Urinary bladder (tissue), 4 donors: ENCODE measurements around the gene AKAP1. TPM values are rescaled to one million over a fixed set of nuclear protein-coding genes. Genes with fewer than 3 reads are reported as not detected.

Source experiments
- DNase-seq: peaks from one replicate; pipeline ENCODE4 v3.0.0-alpha.2; 2015; ENCODE audit errors: extremely low spot score
- H3K27ac ChIP-seq: one replicate; pipeline ENCODE4 v1.5.1; 2013; ENCODE audit warnings: low read depth, mild to moderate bottlenecking, moderate library complexity
- H3K36me3 ChIP-seq: one replicate; pipeline ENCODE4 v1.6.1; 2013; ENCODE audit warnings: mild to moderate bottlenecking, moderate library complexity; ENCODE audit not compliant: insufficient read depth
- H3K4me1 ChIP-seq: one replicate; pipeline ENCODE4 v1.6.1; 2013; ENCODE audit warnings: mild to moderate bottlenecking, moderate library complexity; ENCODE audit not compliant: insufficient read depth
- H3K4me3 ChIP-seq: one replicate; pipeline ENCODE4 v1.5.1; 2013; ENCODE audit warnings: low read depth, low read length
- WGBS: extraction: QIAGEN DNeasy Blood & Tissue Kit; methylation state at CpG from one replicate; pipeline ENCODE4 v1.1.7; 2013; 5-methylcytosine and 5-hydroxymethylcytosine counted together
- polyA plus RNA-seq: library from polyadenylated mRNA; stranded (reverse); fragments of 200-250 nt; gene quantifications from one replicate; pipeline ENCODE4 v1.2.3, GENCODE V29; 2013
- total RNA-seq: library from RNA; depleted of rRNA; stranded (reverse); fragments of >200 nt; gene quantifications from one replicate; pipeline ENCODE4 v1.2.3, GENCODE V29; 2014
- donor health status: healthy with polysubstance abuse.
- donor health status: healthy.

Gene AKAP1
- total and polyA plus RNA-seq, 2 donors = 14.1 to 80.3 TPM

DNA sequence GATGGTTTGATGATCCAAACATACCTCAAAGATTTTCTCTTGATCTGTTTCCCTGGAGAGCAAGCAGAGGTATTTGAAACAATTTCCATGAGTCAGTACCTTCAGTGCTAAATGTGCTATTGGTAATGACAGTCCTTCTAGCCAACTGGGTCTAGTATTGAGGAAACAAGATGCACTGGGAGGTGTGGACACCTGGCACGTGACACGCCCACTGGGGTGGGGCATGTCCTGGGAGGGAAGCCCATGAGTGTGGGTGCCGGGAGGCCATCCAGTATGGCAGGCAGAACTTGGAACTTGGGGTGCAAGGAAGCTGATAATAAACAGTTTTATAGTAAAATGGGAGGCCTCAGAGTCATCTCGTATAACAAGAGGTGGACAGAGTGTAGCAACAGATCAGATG is 17.9 kb upstream of the AKAP1 start:
- H3K27ac ChIP-seq = no peak overlapping the region
- no peak overlapping the region for H3K4me3 ChIP-seq
- H3K4me1 ChIP-seq = no peaks in the 10 kb centered on the region
- H3K36me3 ChIP-seq = no peaks in the 10 kb centered on the region
- 93% methylated on average over 4 of the region's 4 CpGs for WGBS
- no peak for DNase-seq

DNA sequence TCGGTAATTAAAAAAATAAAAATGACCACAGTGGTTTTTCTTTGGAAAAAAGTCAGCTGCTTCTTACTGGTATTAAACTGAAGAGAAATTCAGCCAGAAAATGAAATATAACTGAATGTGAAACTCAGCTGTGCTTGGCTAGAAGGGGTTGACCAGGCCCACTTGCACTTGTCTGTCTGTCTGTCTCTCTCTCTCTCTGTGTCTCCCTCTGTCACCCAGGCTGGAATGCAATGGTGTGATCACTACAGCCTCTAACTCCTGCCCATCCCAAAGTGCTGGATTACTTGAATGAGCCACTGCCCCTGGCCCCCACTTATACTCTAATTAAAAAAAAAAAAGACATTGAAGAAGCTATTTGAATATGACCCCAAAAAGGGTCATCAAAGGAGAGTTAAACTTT is 17.3 kb upstream of the AKAP1 start:
- no peaks in the 10 kb centered on the region for H3K4me1 ChIP-seq
- 84% methylated on average over 1 of the region's 1 CpG for WGBS

DNA sequence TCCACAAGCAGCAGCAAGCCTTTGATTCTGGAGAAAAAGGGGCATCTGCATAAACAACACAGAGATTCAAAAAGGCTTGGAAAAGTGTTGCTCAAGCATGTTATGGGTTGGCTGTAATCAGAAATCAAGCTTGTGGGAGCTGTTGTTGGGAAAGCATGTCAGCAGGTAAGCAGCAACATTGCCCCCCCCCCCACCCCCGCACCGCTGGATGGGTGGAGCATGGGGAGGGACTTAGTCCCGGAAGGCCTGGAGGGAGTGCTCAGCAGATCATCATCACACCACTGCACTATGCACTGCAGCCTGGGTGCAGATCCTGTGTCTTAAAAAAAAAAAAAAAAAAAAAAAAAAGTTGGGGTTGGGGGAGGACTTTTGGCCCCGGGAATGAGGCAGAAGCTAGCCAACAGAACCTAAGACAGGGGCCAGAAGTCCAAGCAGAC is 16.8 kb upstream of the AKAP1 start:
- WGBS = 31% methylated on average over 4 of the region's 4 CpGs
- no peak for DNase-seq
- H3K4me3 ChIP-seq = no peak overlapping the region

More for the DNA sequence above, 17.3 kb upstream of the AKAP1 start:
- no peaks in the 10 kb centered on the region for H3K36me3 ChIP-seq
- H3K4me3 ChIP-seq = no peak overlapping the region
- no peak for DNase-seq
- H3K27ac ChIP-seq = no peak overlapping the region

DNA sequence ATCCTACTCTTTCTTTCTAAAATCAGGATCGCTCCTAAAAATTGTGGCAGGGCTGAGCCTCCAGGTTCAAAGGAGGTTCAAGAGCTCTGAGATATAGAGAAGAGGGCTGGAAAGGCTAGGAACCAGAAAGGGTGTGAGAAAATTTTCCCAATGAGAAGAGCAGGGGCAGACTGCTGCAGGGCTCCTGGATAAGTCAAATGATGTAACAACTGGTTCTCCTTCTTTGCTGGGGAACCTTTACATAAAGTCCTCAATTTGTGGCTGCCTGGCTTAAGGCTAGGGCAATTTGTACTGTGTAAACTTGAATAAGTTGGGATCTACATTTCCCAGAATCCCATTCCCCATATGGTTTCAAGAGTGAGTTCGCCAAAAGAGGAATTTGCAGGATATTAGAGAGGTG is 16.3 kb upstream of the AKAP1 start:
- Histone ChIP-seq H3K27ac (no peak overlapping the region), H3K36me3 (no peaks in the 10 kb centered on the region), H3K4me3 (no peak overlapping the region), H3K4me1 (no peaks in the 10 kb centered on the region)
- no peak for DNase-seq
- 91% methylated on average over 2 of the region's 2 CpGs for WGBS

More for the DNA sequence above, 16.8 kb upstream of the AKAP1 start:
- H3K36me3 ChIP-seq = no peaks in the 10 kb centered on the region
- no peak overlapping the region for H3K27ac ChIP-seq
- no peaks in the 10 kb centered on the region for H3K4me1 ChIP-seq

DNA sequence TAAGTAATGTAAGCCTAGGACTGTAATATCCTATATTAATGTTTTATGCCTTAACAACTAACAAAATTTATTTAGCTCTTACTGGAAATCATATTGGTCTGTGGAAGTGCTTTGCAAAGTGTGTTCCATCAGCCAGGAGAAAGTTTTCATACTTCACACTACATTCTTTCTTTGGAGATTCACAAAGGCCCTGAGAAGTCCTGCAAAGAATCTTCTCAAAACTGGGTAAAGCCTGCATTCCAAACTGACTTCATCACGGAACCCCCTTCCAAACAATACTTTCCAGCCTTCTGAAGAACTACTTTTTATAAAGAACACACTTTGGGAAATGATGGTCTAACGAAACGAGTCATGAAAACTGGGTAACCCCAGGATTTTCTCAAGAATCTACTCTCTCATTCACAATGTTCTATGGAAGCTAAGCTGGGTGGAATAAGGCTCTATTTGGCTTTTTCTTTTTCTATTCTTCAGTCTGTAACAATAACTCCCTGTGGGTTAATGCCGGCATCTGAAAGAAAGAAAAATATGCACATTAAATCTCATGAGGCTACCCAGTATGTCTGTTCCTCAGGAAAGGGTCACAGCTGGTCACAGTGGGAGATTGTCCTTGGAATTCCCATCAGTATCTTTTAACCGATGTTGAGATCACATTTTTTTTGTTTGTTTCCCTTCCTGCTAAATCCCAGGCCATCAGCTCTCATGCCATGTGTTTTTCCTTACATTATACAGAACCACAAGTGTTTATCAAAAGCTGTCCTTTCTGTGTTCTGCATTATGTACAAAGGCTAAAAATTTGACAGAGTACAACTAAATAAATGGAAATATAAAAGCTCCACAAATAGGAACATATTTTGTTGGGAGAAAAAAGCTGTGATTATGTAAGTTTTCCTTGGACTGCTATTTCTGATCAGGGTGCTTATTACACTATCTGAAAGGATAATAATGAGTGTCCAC is 12.8 kb upstream of the AKAP1 start:
- WGBS = 44% methylated on average over 5 of the region's 5 CpGs
- H3K4me1 ChIP-seq = no peaks in the 10 kb centered on the region
- H3K36me3 ChIP-seq = no peaks in the 10 kb centered on the region
- DNase-seq = no peak
- no peak overlapping the region for H3K27ac ChIP-seq
- H3K4me3 ChIP-seq = no peak overlapping the region

DNA sequence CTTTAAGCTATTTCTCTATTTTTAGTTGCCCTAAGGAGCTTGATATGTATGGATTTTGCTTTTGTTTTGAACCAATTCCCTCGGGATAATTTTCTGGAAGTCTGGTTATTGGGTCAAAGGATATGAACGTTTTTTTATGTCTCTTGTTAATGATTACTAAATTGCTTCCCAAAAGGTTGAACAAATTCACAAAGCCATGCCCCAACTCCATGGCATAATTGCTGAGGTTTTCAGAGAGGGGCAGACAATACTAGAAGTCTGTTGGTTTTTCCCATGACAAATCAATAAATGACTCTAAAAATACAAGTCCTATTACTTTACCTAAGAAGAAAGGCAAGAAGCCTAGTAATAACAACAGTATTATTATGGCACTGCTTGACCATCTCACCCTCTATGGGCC is 11.4 kb upstream of the AKAP1 start:
- WGBS = 65% methylated on average over 2 of the region's 2 CpGs

DNA sequence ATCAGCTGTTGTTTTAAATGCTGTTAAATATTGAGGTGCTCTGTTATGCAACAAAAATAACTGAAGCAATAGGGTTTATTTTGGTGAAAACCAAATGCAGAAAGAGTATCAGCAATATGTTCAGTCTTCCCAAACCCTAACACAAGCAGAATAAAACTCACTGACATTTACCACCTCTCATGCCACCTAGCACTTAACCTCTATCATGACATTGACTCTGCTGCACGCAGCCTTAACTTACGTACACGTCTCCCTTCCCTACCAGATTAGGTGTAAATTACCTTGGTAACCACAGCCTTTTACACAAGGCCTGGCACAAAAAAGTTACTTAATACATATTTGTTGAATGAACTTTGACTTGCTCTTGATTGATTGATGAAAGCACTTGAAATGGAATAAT is 9.9 kb upstream of the AKAP1 start:
- WGBS = 80% methylated on average over 3 of the region's 3 CpGs
- Histone ChIP-seq H3K4me1 (no peaks in the 10 kb centered on the region), H3K36me3 (no peaks in the 10 kb centered on the region), H3K4me3 (no peak overlapping the region), H3K27ac (no peak overlapping the region)
- DNase-seq = no peak

More for the DNA sequence above, 11.4 kb upstream of the AKAP1 start:
- Histone ChIP-seq H3K36me3 (no peaks in the 10 kb centered on the region), H3K4me1 (no peaks in the 10 kb centered on the region), H3K4me3 (no peak overlapping the region), H3K27ac (no peak overlapping the region)
- DNase-seq = no peak

DNA sequence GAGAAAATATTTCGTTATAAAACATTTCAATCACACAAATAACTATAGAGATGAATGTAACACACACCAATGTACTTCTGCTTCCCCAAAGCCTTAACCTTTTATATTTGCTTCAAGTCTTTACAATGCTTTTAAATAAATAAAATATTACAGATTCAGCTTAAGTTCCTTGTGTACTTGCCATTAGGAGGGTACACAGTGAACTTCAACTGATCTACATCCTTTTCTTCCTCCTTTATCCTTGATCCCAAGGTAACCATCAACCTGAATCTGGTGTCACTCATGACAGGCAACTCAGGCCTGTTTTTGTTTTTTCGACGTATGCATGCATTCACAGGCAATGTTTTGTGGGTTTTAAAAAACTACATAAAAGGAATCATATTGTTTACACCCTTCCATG is 9.3 kb upstream of the AKAP1 start:
- WGBS = 92% methylated on average over 3 of the region's 3 CpGs
- H3K27ac ChIP-seq = no peak overlapping the region
- no peaks in the 10 kb centered on the region for H3K36me3 ChIP-seq
- no peak overlapping the region for H3K4me3 ChIP-seq
- DNase-seq = no peak
- H3K4me1 ChIP-seq = no peaks in the 10 kb centered on the region

DNA sequence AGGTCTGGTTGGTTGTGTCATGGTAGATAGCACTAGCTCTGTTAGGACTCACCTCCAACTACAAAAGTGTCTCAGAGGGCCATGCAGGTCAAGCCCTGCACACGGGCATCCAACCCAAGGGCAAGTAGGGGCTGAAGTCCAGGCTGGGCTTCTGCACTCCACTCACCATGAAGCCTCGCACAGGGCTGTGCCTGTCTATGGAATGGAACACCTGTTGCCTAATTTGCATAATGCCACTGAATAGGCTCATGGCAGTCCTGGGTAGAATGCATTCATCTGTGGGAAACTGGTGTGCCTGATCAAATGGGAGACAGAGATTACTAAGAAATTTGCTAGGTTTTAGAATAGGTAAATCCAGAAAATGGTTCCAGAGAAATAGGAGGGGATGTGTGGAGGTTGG is 8.0 kb upstream of the AKAP1 start:
- H3K4me3 ChIP-seq = no peak overlapping the region
- no peaks in the 10 kb centered on the region for H3K36me3 ChIP-seq
- no peak overlapping the region for H3K27ac ChIP-seq
- DNase-seq = no peak
- no peaks in the 10 kb centered on the region for H3K4me1 ChIP-seq
- WGBS = 81% methylated on average over 2 of the region's 2 CpGs

DNA sequence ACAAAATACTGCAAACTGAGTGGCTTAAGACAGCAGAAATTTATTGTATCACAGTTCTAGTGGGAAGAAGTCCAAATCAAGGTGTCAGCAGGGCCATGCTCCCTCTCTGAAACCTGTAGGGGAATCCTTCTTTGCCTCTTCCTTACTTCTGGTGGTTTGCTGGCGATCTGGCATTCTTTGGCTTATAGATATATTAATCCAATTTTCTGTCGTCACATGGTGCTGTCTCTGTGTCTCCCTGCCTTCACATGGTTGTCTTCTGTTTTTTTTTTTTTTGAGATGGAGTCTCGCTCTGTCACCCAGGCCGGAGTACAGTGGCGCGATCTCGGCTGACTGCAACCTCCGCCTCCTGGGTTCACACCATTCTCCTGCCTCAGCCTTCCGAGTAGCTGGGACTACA is 6.8 kb upstream of the AKAP1 start:
- no peak overlapping the region for H3K27ac ChIP-seq
- H3K36me3 ChIP-seq = no peaks in the 10 kb centered on the region
- H3K4me1 ChIP-seq = no peaks in the 10 kb centered on the region
- no peak for DNase-seq
- H3K4me3 ChIP-seq = no peak overlapping the region
- 92% methylated on average over 9 of the region's 9 CpGs for WGBS

DNA sequence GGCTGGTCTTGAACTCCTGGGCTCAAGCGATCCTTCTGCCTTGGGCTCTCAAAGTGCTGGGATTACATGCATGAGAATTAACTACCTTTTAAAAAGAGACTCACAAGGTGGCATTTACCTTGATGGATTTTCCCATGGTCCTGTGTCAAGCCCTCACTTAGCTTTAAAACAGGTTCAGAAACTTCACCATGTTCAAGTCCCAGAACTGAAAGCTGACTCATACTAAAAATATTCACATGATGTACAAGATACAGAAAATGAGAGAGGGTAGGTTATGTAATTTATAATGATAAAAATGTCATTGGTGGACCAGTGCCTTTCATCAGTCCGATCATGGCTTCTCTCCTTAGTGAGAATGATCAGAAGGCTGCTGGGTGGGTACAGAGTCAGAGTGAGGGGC is 4.3 kb upstream of the AKAP1 start:
- Histone ChIP-seq H3K4me1 (no peaks in the 10 kb centered on the region), H3K4me3 (no peak overlapping the region), H3K36me3 (no peaks in the 10 kb centered on the region)

DNA sequence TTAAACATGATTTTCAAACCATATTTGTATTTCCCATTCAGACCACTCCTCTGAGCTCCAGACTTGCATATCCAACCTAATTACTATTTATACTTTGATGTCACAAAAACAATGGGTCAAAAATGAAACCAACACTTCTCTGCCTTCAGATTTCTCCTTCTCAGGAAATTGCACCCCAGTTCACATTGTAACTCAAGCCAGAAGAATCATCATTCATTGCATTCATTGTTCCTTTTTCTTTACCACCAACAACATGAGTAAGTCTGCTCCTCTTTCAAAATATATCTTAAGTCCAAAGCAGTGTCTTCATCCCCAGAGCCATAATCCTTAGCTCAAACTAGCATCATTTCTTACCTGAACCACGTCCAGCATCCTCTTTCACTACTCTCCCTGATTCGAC is 2.6 kb upstream of the AKAP1 start:
- 72% methylated on average over 2 of the region's 2 CpGs for WGBS

More for the DNA sequence above, 4.3 kb upstream of the AKAP1 start:
- H3K27ac ChIP-seq = no peak overlapping the region
- no peak for DNase-seq
- whole genome bisulfite sequencing = 90% methylated on average over 2 of the region's 2 CpGs

DNA sequence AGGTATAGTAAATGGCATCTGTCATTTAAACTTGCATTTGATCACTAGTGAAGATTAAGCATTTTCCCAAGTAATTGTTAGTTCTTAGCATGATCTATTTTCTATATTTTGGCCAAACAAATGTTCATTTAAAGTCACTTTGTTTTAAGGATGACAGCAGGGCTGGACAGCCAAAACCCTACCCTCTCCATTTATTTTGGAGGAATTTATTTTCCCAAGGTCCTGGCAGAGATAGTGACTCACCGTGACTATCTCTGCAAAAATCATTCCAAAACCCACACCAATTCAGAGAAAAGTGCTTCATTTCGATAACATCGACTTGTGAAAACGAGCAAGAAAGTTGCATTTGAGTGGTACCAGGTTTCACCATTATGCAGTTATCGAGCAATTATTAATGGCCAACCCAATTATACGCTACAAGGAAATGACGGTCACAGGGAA is 665 bp upstream of the AKAP1 start:
- H3K27ac ChIP-seq = peak overlapping the region; percentile 99
- no peaks in the 10 kb centered on the region for H3K4me1 ChIP-seq
- no peaks in the 10 kb centered on the region for H3K36me3 ChIP-seq
- WGBS = under 1% methylated on average over 7 of the region's 7 CpGs
- DNase-seq = peak; percentile 37
- H3K4me3 ChIP-seq = peak overlapping the region; percentile 83

More for the DNA sequence above, 2.6 kb upstream of the AKAP1 start:
- DNase-seq = no peak
- Histone ChIP-seq H3K27ac (no peak overlapping the region), H3K4me1 (no peaks in the 10 kb centered on the region), H3K36me3 (no peaks in the 10 kb centered on the region), H3K4me3 (no peak overlapping the region)

DNA sequence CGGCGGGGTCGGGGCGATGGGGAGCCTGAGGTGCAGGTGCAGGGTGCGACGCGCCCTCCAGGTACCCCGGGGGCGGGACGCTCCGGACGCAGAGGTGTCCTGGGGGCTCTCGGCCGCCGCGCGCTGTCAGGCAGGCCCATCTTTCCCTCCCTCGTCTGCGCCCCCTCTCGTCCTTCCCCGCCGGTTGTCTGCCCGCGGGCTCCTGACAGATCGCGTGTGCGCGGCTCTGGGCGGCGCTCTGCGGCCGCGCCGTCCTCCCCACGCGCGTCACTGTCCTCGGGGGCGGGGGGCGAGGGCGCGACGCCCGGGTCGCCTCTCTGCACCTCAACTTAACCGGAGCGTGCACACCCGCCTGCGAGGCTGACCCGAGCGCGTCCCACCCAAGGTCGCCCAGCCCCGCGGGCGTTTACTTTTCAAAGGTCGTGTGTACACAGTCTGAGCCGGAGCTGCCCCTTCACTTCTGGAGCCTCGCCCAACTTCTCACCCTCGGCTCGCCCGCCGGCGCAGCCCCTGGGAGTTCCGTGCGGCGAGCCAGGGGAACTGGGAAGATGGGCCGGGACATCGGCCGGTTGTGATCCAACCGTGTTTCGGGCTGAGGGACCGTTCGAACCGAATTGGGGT is 512 bp downstream of the AKAP1 start:
- no peaks in the 10 kb centered on the region for H3K36me3 ChIP-seq
- DNase-seq = no peak
- no peaks in the 10 kb centered on the region for H3K4me1 ChIP-seq
- H3K27ac ChIP-seq = peak overlapping the region; percentile 90
- H3K4me3 ChIP-seq = peak overlapping the region; percentile 72
- under 1% methylated on average over 75 of the region's 75 CpGs for WGBS
